PC-3 (cell line): Measurements from ENCODE around the gene UBE2D3. TPM values are rescaled to one million over a fixed set of nuclear protein-coding genes. Genes with fewer than 3 reads are reported as not detected.
A peak's percentile ranks its signal among the peaks of the same experiment; 100 is the strongest.

Source experiments
- ATAC-seq: fragments of 200-7000 bp; cut with Tn5 transposase; 2 replicates; pipeline ENCODE4 v1.9.1; 2020; ENCODE audit warnings: mild to moderate bottlenecking, moderate library complexity
- BruUV-seq: library from RNA; stranded (reverse); fragments of 400-500 nt; replicated peaks from 2 replicates; lab custom pipeline; 2021; lab: Mats Ljungman, UMichigan
- CTCF ChIA-PET: fragments of 300-600 bp; sonication (Branson Sonifier 250); formaldehyde crosslinking; loops from one replicate; lab custom pipeline; 2022; ENCODE audit warnings: antibody characterized with exemption; lab: Charles Lee
- POLR2A ChIA-PET: fragments of 300-600 bp; sonication (Branson Sonifier 250); formaldehyde crosslinking; loops from one replicate; lab custom pipeline; 2022; ENCODE audit warnings: antibody characterized with exemption; ENCODE audit not compliant: unreplicated experiment; lab: Charles Lee
- DNase-seq: peaks from one replicate; pipeline ENCODE4 v3.0.0-alpha.2; 2015
- H2AFZ ChIP-seq: fragments of 300-600 bp; sonication (generic); 2 replicates; pipeline ENCODE4 v1.6.0; 2016; ENCODE audit warnings: antibody characterized with exemption, low read length
- H3F3A ChIP-seq: fragments of 300-600 bp; sonication (generic); one replicate; pipeline ENCODE4 v1.6.0; 2017; ENCODE audit warnings: antibody characterized with exemption, low read length, control low read depth, mild to moderate bottlenecking; ENCODE audit not compliant: unreplicated experiment
- H3K27ac ChIP-seq: fragments of 300-600 bp; sonication (generic); 2 replicates; pipeline ENCODE4 v1.5.1; 2016; ENCODE audit warnings: mild to moderate bottlenecking, low read length
- H3K27me3 ChIP-seq: fragments of 300-600 bp; sonication (generic); 2 replicates; pipeline ENCODE4 v1.6.1; 2016; ENCODE audit warnings: low read length, mixed read lengths
- H3K36me3 ChIP-seq: fragments of 300-600 bp; sonication (generic); 2 replicates; pipeline ENCODE4 v1.6.1; 2016; ENCODE audit warnings: low read depth, mixed run types, low read length, mixed read lengths
- H3K4me1 ChIP-seq: fragments of 300-600 bp; sonication (generic); 2 replicates; pipeline ENCODE4 v1.5.1; 2016; ENCODE audit warnings: low read length; ENCODE audit not compliant: insufficient read depth
- H3K4me2 ChIP-seq: fragments of 300-600 bp; sonication (generic); 2 replicates; pipeline ENCODE4 v1.6.0; 2016; ENCODE audit warnings: low read length
- H3K4me3 ChIP-seq: fragments of 300-600 bp; sonication (generic); 2 replicates; pipeline ENCODE4 v1.5.1; 2016; ENCODE audit warnings: mild to moderate bottlenecking, low read length, mixed read lengths
- H3K79me2 ChIP-seq: fragments of 300-600 bp; sonication (generic); 2 replicates; pipeline ENCODE4 v1.6.1; 2017; ENCODE audit warnings: low read length, mixed read lengths
- H3K9ac ChIP-seq: fragments of 300-600 bp; sonication (generic); 2 replicates; pipeline ENCODE4 v1.6.0; 2016; ENCODE audit warnings: mild to moderate bottlenecking, low read length
- H3K9me2 ChIP-seq: fragments of 300-600 bp; sonication (generic); replicated peaks from 2 replicates; pipeline ENCODE4 v1.6.1; 2016; ENCODE audit warnings: mixed run types, low read length, mixed read lengths
- H3K9me3 ChIP-seq: fragments of 300-600 bp; sonication (generic); 2 replicates; pipeline ENCODE4 v1.6.1; 2016; ENCODE audit warnings: low read length, mixed read lengths
- H4K20me1 ChIP-seq: fragments of 300-600 bp; sonication (generic); 2 replicates; pipeline ENCODE4 v1.6.1; 2016; ENCODE audit warnings: low read length, mixed read lengths
- CTCF ChIP-seq: fragments of 300-600 bp; sonication (generic); conservative IDR thresholded peaks from 2 replicates; pipeline ENCODE4 v1.5.1; 2017; ENCODE audit warnings: antibody characterized with exemption, low read depth, mild to moderate bottlenecking, low read length
- EZH2 ChIP-seq: fragments of 300-600 bp; sonication (generic); IDR thresholded peaks from one replicate; pipeline ENCODE4 v1.6.1; 2017; ENCODE audit warnings: antibody characterized with exemption, mild to moderate bottlenecking, low read length; ENCODE audit not compliant: unreplicated experiment
- EZH2phosphoT487 ChIP-seq: fragments of 300-600 bp; sonication (generic); IDR thresholded peaks from 2 replicates; pipeline ENCODE4 v1.6.1; 2018; ENCODE audit warnings: mild to moderate bottlenecking, antibody characterized with exemption, low read length, borderline replicate concordance
- intact Hi-C: fragments of 100-400 bp; cut with micrococcal nuclease; formaldehyde crosslinking; loops from 2 replicates; pipeline ENCODE4 v1.9.0; 2023
- total RNA-seq: library from RNA; depleted of rRNA; stranded (reverse); fragments of >200 nt; gene quantifications from 2 replicates; pipeline ENCODE4 v1.2.3, GENCODE V29; 2014; rRNA removed

Gene UBE2D3
- total RNA-seq, 1 experiment from 2014 or later: 435 TPM

GRCh38 chr4:102757681-102758080 is 69.7 kb downstream of the UBE2D3 start:
- ChIA-PET CTCF (no interaction called here), POLR2A (no interaction called here)
- peaks cover 49% of the 10 kb centered on the region for H3K79me2 ChIP-seq
- no peak overlapping the region for H3K9ac ChIP-seq
- peaks cover 34% of the 10 kb centered on the region for H3K4me1 ChIP-seq
- H3K4me2 ChIP-seq: peak overlapping the region; percentile 99
- DNase-seq (no peak), ATAC-seq (no peak)
- intact Hi-C loops: loop anchor here (5.0 kb wide), 1 partner anchor 115 kb away; no protein-coding TSS in a partner anchor
- BruUV-seq: no TSS peak
- H2AFZ ChIP-seq: no peak overlapping the region
- no peaks in the 10 kb centered on the region for H3K9me3 ChIP-seq
- no peak overlapping the region for H3K27ac ChIP-seq
- no peak for TF ChIP-seq CTCF
- TF ChIP-seq EZH2phosphoT487: no peak
- TF ChIP-seq EZH2: no peak
- no peaks in the 10 kb centered on the region for H3K36me3 ChIP-seq
- no peaks in the 10 kb centered on the region for H3K27me3 ChIP-seq
- H3K4me3 ChIP-seq: no peak overlapping the region
- no peaks in the 10 kb centered on the region for H3K9me2 ChIP-seq
- no peaks in the 10 kb centered on the region for H3F3A ChIP-seq
- H4K20me1 ChIP-seq: 0 out of 2 replicates have a peak, but pooled peaks cover 3% of the 10 kb centered on the region

GRCh38 chr4:102754044-102754443 is 73.3 kb downstream of the UBE2D3 start:
- peak overlapping the region; percentile 35; the same call in 1 of the 2 replicates for H3K4me2 ChIP-seq
- peak overlapping the region; percentile 47 for H3K27ac ChIP-seq
- DNase-seq (peak; percentile 47), ATAC-seq (peak; percentile 80)
- peaks cover 24% of the 10 kb centered on the region for H3K4me1 ChIP-seq
- intact Hi-C loops: no loop called here
- no peak overlapping the region for H2AFZ ChIP-seq
- CTCF ChIA-PET: interaction anchor here (0.6 kb wide), 1 partner anchor 84 kb away, joined by 3 read pairs; no protein-coding TSS in a partner anchor
- H4K20me1 ChIP-seq: no peaks in the 10 kb centered on the region
- no peak overlapping the region for H3K9ac ChIP-seq
- no peak for TF ChIP-seq EZH2phosphoT487
- TF ChIP-seq CTCF: no peak
- TF ChIP-seq EZH2: no peak
- no peaks in the 10 kb centered on the region for H3F3A ChIP-seq
- no peaks in the 10 kb centered on the region for H3K9me3 ChIP-seq
- POLR2A ChIA-PET: no interaction called here
- BruUV-seq: no TSS peak
- H3K27me3 ChIP-seq: no peaks in the 10 kb centered on the region
- no peak overlapping the region for H3K4me3 ChIP-seq
- H3K9me2 ChIP-seq: no peaks in the 10 kb centered on the region
- no peaks in the 10 kb centered on the region for H3K36me3 ChIP-seq
- peaks cover 38% of the 10 kb centered on the region for H3K79me2 ChIP-seq

GRCh38 chr4:102751941-102752340 is 75.4 kb downstream of the UBE2D3 start:
- Histone ChIP-seq H3K9me2 (no peaks in the 10 kb centered on the region), H3F3A (no peaks in the 10 kb centered on the region), H3K27me3 (no peaks in the 10 kb centered on the region), H3K36me3 (no peaks in the 10 kb centered on the region), H4K20me1 (no peaks in the 10 kb centered on the region), H3K9ac (no peak overlapping the region), H3K4me2 (no peak overlapping the region), H3K4me1 (peaks cover 9% of the 10 kb centered on the region), H3K27ac (no peak overlapping the region), H2AFZ (no peak overlapping the region), H3K4me3 (no peak overlapping the region), H3K9me3 (no peaks in the 10 kb centered on the region), H3K79me2 (peaks cover 17% of the 10 kb centered on the region)
- no TSS peak for BruUV-seq
- DNase-seq: no peak
- intact Hi-C loops: no loop called here
- ChIA-PET POLR2A (no interaction called here), CTCF (no interaction called here)
- ATAC-seq: no peak
- no peak for TF ChIP-seq EZH2
- TF ChIP-seq CTCF: no peak
- no peak for TF ChIP-seq EZH2phosphoT487

Other genes with a start within 250 kb of the UBE2D3 start
- gene MANBA, start 66.6 kb downstream of the UBE2D3 start, total RNA-seq: 20.9 and 26.7 TPM in 2 replicates
- gene CISD2, start 41.4 kb upstream of the UBE2D3 start, total RNA-seq: 30.9 and 36.9 TPM in 2 replicates
- not detected in 2 replicates for gene SLC9B1, start 192.2 kb upstream of the UBE2D3 start, total RNA-seq
- 5.5 and 13.6 TPM in 2 replicates for gene SLC9B2, start 249.2 kb upstream of the UBE2D3 start, total RNA-seq